Hypothalamus (tissue), 51 donors: ENCODE measurements around the gene ANKMY1.

ENCODE experiments used
- DNase-seq, 51 donors: peaks; one replicate each; lab custom pipeline; 2025; lab: John Stamatoyannopoulos, UW

The ANKMY1 gene

DNA sequence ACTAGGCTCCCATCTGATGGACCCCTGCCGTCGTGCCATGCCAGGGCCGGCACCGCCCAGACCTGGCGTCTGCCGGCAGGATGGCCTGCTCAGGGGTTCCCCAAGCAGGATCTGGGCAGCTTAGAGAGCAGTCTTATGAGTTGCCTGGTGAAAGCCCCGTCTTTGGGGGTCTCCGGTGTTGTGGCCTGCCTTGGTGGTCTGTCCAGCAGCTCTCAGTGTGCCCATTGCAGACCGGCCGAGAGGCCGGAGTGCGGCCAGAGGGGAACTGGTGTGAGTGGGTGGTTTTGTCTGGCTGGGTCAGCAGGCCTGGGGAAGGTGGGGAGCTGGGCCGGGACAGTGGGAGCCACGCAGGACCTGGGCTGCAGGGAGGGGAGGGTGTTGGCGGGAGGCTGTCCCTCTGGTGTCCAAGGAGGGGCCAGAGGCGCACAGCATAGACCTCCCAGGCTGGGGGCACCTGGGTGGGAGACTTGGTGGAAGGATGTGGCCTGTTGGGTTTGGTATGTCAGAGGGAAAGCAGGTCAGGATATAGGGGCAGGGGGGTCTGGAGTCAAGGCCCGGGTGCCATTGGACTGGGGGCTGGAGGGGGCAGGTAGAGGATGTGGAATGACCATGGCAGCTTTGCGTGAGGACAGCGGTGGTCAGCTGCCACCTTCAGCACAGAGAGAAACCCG is 105.9 kb downstream of the ANKMY1 start:
- no peak for DNase-seq

DNA sequence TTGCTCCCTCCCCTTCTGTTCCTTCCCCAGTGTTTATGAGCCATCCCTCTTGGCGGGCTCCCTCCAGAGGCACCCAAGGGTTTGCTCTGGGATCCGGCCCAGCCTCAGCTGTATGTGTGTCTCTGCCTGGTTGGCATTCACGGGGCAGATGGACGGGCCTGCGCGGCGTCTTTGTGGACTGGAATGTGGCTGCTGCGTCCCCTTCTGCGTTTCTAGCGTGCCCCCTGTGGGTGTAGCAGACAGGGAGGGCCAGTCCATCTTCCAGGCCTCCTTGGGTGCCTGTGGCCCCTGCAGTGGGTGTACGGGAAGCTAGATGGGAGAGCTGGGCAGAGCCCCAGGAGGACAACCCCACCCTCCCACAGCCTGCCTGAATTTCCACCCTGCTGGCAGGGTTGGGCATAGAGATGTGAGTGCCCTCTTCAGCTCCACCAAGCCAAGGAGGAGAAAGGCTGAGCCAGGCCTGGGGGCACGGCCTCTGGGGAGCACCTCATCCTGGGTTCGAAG is 106.6 kb downstream of the ANKMY1 start:
- peak in 12 of 51 donors; percentile 13 to 58 (median 36) for DNase-seq

DNA sequence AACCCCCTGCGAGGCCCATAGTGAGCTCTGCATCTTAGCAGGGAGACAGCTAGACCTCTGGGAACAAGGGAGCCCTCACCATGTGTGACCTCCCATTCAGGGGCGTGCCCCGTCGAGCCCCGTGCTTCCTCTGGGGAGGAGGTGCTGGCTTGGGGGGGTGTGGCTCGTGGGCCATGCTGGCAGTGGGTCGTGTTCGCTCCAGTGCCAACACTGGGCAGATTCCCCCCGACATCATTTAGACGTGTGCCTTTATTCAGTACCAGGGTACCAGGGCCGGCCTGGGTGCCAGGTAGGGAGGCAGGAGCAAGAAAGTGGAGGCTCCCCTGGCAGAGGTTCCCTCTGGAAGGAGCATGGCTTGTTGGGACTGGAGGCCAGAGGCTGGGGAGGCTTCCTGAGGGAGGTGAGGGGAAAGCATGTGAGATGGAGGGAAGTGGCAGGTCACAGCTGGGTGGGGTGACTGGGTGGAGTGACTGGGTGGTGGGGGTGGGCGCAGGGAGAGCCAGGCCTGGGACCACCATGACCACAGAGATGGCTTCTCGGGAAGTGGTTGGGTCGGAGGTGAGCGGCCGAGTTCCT is 107.2 kb downstream of the ANKMY1 start:
- DNase-seq: no peak

DNA sequence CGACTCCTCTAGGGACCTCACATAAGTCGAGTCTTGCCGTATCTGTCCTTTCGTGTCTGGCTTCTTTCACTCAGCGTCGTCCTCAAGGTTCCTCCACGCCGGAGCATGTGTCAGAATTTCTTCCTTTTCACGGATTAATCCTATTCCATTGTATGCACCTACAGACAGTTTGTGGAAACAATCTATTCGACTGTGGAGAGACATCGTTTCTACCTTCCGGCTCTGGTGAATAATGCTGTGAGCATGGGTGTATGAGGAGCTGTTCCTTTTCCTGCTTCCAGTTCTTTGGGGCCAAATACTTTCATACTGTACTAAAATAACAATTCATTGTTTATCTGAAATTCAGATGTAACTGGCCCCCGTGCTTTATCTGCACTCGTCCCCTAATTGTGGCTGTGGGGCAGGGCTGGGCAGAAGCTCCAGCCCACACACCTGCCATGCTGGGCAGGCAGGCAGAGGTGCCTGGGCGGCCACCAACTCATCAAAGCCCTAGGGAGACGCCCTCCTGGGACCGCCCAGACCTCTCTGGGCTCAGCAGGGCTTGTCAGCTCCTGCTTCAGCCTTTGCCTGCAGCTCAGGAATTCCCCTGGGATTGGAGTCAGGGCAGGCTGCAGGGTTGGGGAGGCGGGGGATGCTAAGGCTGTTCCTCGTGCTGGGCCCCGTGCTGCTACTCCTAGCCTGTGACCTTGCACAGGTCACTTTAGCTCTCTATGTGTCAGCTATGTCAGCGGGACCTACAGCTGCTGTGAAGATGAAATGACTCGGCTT is 107.8 kb downstream of the ANKMY1 start:
- DNase-seq: no peak

DNA sequence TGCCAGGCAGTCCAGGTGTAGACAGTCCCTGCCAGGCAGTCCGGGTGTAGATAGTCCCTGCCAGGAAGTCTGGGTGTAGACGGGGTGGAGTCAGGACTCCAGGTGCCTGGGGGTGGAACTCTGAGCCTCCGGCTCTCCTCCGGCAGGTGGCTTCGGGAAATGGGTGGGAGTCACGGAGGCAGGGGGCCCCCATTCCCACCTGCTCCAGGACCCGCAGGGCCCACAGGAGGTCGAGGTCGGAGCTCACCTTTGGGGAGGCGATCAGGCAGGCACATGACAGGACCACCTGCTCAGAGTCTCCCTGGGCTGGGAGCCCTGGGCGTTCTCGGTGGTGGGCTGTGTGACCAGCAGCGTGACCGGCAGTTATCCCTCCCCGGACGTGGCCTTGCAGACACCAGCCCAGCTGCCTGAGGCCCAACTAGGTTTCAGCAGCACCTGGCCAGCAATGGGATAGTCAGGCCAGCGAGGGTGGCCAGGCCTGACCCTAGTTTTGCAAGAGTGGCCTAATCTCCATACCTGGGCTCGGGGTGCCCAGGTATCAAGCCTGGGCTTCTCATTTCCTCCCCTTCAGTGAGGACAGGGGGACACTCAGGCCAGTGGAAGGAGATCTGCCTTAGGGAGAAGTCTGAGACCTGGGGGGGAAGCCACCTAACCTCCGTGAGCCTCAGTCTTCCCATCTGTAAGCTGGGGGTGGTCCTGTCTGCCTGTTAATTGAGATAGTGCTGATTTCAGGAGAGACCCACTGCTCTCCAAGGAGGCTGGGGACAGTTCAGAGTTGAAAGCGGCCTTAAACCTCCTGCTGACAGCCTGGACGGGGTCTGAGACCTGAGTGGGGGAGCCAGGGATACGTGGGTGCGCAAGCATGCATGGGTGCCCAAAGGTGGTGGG is 109.2 kb downstream of the ANKMY1 start:
- DNase-seq: no peak

DNA sequence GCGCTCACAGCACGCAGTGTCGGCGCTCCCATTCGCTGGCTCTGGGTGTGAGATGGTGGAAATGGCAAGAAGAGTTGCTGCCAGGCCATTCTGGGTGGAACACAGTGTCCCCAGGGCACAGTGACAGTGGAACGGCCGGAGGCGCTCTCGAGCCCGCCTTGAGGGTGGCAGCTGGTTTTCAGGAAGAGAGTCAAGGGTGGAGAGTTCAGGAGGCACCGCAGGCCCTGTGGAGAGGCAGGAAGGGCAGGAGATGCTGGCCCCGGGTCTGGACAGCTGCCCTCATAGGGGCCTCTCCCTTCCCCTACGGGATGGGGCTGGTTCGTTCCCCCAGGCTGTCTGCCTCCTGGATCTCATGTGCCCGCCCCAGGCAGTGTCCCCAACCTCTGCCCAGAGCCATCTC is 109.9 kb downstream of the ANKMY1 start:
- no peak for DNase-seq

DNA sequence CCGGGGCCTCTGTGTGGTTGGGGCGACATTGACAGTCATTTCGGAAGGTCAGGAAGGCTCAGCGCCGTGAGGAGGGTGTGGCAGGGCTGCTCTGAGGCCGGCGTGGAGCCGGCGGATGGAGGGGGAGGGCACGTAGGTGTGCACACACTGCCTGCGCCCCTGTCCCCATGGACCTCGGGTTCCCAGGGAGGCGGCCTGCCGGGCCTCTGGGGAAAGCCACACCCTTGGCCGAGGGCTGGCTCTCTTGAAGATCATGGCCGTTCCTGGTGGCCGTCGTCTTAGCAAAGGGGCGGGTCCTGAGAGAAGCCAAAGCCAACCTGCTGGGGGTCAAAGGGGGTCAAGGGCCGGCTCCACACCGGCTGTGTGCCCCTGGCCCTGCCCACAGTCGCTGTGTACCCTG is 110.5 kb downstream of the ANKMY1 start:
- DNase-seq: no peak

DNA sequence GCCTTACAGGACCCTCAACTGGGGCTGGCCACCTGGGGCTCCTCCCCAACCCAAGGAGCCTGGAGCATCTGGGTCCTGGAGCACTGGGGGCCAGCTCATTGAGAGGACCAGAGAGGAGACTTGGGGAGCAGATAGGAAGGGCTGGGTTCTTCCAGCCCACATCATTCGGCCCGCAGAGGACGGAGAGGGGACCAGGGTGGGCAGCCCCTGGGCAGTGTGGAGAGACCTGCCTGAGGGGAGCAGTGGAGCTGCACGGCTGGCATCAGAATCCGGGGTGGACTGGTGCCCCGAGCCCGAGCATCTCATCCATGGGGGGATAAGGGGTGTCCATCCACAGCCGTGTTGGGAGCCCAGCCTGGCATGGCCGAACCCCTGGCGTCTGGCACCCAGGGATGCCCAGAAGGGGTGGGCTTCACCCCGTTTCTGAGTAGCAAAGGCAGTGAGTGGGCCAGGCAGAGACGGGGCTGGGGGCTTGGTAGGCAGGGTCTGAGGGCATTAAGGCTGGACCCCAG is 111.1 kb downstream of the ANKMY1 start:
- no peak for DNase-seq

DNA sequence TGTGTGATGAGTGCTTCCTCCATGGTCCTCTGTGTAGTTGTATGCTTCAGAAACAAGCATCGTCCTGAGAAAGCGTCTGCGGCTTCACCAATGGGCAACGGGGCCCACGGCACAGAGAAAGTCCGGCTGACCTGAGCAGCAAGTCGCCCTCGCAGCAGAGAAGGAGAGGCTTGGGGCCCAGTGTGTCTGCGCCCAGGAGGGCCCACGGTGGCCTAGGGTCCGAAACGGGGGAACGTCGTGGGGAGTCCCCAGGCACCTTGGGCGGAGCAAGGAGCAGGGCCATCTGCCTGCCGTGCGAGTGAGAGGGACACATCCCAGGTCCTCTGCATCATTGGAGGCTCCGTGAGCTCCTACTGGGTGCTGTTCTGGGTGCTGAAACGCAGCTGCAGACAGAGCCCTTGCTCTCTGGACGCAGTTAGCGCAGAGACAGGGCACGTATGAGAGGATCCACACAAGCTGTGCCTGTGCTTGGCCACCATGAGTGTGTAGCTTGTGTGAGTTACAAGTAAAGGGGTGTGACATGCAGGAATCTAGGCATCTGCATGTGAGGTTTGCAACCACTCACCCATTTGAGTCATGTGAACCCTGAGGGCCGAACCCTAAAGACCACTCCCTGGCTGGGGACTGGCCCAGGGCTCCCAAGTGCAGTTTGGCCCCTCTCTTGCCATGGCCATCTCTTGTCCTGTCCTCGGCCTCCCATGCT is 111.7 kb downstream of the ANKMY1 start:
- no peak for DNase-seq

DNA sequence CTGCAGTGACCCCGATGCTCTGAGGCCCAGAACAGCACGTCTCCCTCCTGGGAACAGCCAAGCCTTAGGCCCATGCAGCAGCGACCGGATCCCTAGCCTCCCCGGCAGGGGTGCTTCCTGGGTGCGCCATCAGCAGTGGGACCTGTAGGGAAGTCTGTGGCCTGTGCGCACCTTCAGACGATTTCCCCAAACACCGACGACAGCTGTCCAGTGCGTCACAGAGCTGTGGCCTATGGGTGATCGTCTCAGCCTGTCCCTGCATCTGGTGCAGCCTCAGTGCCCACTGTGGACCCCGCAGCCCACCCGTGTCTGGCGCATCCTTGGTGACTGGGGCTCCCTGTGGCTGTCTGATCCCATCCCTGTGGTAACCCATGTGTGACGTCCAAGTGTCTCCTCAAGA is 113.3 kb downstream of the ANKMY1 start:
- no peak for DNase-seq

DNA sequence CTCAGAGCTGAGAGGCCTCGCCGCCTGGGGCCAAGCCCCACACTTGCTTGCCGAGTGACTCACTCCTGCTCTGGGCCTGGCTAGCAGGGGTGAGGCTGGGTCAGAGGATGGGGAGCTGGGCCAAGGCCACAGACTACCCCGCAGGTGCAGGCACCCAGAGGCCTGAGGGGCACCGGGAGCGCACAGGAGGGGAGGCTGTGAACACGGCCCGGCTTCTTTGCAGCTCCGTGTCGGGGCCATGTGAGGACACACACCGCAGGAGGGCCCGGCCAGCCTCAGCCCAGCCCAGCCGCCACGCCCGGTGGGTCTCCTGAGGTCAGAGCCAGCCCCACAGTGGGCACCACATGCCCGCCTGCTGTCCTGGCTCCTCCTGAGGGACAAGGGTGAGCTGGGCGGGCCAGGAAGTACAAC is 113.9 kb downstream of the ANKMY1 start:
- DNase-seq: no peak

DNA sequence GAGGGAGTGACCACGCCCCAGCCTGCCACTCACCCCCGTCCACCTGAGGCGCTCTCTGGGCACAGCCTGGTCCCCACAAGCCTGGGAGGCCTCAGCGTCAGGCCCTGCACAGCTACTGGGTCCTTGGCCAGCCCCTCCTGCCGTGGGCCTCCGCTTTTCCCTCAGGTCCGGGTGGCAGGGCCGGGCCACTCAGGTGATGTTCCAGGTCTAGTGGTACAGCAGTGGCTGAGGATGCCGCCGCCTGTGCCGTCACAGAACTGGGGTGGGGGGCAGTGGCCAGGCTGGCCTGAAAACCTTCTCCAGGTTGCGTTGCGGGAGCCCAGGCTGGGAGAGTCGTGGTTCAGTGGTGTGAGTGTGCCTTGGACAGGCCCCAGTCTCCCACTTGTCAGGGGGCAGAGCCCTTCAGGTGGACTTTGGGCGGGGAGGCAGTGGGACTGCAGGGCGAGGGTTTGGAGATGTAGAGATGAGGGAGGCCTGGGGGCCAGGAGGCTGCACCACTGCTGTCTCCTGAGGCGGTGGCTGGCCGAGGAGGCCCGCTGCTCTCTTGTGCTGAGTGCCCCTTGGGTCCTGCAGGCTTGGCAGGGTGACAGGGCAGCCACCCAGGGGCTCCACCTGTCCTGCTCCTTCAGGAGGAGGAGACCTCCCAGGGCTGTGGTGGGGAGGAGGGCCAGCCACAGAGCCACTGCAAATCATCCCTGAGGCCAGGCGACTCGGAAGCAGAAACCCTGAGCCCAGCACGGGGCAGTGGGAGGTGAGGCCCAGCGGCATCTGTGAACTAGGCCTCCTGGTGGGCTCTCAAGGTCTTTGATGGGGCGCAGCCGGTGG is 114.7 kb downstream of the ANKMY1 start:
- no peak for DNase-seq

DNA sequence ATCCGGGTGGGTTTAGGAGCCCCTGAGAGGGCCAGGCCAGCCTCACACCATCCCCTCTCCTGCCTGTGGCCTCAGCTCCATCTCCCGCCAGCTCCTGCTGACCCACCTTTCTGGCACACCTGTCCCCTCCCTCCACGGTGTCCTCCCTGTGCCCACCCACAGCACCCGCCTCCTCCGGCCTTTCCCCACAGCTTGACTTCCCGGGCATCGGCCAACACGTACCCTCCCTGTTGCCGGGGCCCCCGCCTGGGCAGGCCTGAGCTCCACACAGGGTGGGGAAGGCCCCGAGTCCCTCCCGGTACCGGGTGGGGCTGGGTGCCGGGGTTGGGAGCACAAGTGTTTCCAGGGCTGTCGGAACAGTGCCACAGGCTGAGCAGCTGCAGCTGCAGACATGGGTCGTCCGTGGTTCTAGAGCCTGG is 115.8 kb downstream of the ANKMY1 start:
- DNase-seq: no peak

DNA sequence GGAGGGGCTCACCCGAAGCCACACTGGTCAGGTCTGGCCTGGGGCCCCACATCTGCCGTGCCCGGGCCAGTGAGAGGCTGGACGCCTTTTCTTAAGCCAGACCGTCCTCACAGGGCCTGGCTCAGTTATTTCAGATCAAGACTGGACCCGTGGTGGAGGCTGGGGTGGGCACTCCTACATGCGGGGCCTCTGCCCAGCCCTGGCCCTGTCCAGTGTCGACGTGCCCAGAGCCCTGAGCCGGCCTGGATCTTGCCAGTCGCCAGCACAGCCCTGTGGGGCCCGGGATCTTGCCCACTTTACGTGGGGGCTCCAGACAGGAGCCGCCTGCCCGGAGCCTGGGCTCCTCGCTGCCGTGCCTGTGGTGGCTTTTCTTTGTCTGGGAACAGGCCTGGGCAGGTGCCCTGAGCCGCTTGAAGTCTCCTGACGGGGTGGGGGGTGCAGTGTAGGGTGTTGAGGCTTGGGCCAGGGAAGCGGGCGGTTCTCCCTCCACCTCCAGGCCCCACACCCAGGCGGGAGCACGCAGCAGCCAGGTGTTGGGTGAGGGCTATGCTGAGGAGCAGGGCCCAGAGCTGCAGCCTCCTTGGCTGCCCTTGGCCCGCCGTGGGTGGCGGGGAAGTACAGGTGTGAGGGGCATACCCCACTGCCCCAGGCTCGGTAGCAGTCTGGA is 116.3 kb downstream of the ANKMY1 start:
- DNase-seq: no peak

DNA sequence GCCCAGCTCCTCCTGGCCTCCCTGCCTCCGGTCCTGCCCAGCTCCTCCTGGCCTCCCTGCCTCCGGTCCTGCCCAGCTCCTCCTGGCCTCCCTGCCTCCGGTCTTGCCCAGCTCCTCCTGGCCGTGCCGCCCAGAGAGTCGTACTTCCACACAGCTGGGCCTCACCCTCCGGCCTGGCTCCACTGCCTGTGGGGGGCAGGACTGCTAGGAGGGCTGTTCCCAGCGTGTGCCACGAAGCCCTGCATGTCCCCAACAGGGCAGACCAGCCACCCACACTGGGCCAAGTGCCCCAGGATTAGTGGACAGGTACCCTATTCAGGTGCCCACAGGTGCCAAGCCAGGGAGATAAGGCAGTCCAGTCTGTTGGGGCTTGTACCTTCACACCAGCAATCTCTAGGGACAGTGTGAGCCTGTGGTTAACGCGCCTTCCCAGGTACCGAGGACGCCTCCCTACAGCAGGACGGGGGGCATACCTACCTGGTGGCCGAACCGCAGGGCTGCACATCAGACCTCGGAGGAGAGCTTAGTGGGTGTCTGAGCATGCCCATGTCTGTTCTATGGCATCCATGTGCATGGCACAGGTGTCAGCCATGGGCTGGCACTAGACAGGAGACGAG is 117.0 kb downstream of the ANKMY1 start:
- no peak for DNase-seq

DNA sequence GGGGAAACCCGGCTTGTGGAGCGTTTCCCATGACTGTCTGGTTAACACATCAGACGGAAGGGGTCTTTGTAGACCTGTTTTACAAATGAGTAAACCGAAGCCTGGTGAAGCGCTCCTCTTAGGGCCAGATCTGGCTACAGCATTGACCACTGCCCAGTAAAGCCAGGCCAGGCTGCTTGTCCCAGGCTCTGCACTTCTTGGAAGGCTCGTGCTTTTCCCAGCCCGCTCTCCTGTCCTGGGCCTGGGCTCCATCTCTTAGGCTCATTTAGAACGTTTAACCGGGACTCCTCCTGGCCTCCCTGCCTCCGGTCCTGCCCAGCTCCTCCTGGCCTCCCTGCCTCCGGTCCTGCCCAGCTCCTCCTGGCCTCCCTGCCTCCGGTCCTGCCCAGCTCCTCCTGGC is 117.5 kb downstream of the ANKMY1 start:
- DNase-seq: no peak

DNA sequence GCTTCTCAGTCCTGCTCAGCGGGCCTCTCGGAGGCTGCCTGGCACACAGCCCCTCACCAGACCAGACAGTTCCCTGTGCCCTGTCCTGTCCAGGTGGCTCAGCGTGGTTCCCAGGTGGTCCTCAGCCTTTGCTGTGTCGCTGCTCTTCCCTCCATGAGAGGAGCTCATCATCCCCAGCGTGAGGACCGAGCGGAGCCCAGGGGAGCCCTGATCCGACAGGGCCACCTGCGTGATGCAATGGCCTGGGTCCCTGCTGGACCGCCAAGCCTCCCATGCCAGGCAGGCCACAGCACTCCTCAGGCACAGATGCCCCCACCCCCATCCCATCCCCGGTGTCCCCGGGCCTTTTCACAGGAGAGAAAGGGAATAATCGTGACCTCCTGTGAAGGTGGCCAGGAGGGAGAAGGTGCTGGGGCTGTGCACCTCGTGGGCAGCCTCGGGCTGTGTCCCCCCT is 118.1 kb downstream of the ANKMY1 start:
- DNase-seq: no peak
